Stimulated activated CD4-positive, alpha-beta T cell treated with anti-CD3 and anti-CD28 coated beads, Interleukin-4, amount 100 ng/mL, for 48 hours (primary cell): ENCODE measurements around the gene MSLN.

Source experiments
- DNase-seq, 2 donors: peaks; one replicate each; pipeline ENCODE4 v3.0.0-alpha.2; 2020; ENCODE audit warnings: low read depth in 2 of 2

Gene MSLN

GRCh38 chr16:759110-759910 is 1.2 kb upstream of the MSLN start:
- no peak for DNase-seq

GRCh38 chr16:760065-760464 is 469 bp upstream of the MSLN start:
- no peak for DNase-seq

DNA sequence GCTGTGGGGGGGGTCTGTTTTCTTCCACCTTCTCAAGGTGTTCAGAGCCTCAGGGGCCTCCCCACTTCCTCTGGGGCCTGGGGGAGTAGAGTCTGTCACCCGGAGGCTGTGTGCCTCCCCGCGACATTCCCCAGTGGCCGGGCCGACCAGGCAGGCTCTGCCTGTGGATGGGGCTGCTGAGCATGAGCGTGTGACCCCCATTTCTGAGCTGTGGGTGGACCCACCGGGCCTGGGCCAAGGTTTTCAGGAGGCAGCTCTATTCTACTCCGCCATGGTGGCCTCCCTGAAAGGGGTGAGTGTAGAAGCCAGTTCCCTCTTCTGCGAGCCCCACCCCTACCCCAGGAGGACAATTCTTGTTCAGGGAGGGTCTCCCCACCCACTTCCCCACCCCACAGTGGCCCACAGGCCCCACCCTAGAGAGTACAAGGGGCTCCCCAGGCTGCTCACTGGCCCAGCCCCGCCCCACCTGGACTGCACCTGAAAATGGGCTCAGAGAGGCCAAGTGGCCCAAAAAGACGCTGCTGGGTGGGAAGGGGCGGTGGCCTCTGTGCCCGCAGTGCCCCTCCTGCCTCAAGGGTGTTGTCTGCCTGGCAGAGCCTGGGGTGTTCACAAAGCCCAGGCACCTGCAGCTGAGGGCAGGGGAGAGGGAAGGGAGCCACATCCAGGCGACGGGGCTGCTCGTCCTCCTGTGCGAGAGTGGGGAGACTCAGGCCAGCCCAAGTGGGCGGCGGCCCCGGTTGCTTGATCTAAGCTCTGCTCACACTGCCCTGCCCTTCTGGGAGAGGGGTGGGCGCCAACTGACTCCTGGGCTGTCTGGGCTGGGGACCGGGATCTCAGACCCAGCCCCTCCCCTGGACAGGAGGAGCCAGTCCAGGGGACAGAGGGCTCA is 1.3 kb downstream of the MSLN start:
- no peak for DNase-seq

GRCh38 chr16:762595-763268 is 2.2 kb downstream of the MSLN start:
- DNase-seq = no peak

GRCh38 chr16:763369-764183 is 3.0 kb downstream of the MSLN start:
- no peak for DNase-seq

DNA sequence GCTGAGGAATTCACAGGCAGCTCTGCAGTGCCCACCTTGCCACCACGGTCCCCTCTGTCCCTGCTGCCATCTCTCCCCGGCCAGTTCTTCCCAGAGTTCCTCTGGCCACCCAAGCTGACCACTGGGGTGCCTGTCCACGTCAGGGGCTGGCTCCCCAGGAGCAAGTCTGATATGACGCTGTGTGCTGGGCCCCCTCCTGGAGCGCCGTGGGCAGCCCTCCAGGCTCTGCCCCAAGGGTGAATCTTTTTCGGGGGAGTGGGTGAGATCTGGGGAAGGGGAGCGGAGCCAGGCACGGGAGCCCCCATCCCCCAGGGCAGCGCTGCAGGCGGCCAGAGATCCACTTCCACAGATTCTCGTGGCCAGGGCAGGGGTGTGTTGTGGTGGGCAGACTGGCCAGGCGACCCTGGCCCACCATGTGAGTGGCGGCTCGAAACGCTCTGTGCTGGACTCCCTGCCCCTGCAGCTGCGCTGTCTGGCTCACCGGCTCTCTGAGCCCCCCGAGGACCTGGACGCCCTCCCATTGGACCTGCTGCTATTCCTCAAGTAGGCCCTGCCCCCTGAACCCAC is 3.7 kb downstream of the MSLN start:
- DNase-seq = no peak

DNA sequence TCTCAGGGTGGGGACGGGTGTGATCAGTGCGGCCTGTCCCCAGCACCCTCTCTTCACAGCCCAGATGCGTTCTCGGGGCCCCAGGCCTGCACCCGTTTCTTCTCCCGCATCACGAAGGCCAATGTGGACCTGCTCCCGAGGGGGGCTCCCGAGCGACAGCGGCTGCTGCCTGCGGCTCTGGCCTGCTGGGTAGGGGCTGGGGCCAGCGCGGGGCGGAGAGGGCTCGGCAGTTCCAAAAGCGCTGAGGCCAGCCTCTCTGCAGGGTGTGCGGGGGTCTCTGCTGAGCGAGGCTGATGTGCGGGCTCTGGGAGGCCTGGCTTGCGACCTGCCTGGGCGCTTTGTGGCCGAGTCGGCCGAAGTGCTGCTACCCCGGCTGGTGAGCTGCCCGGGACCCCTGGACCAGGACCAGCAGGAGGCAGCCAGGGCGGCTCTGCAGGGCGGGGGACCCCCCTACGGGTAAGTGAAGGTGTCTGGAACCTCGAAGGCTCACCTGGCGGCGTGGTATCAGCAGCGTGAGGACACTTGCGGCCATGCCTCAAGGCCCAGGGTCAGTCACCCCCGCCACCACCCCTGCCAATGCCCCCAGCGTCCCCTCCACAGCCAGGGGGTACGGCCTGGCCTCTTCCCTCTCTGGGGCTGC is 4.4 kb downstream of the MSLN start:
- DNase-seq = no peak

- DNase-seq = no peak
Observed at GRCh38 chr16:765488-765865, 4.9 kb downstream of the MSLN start.

DNA sequence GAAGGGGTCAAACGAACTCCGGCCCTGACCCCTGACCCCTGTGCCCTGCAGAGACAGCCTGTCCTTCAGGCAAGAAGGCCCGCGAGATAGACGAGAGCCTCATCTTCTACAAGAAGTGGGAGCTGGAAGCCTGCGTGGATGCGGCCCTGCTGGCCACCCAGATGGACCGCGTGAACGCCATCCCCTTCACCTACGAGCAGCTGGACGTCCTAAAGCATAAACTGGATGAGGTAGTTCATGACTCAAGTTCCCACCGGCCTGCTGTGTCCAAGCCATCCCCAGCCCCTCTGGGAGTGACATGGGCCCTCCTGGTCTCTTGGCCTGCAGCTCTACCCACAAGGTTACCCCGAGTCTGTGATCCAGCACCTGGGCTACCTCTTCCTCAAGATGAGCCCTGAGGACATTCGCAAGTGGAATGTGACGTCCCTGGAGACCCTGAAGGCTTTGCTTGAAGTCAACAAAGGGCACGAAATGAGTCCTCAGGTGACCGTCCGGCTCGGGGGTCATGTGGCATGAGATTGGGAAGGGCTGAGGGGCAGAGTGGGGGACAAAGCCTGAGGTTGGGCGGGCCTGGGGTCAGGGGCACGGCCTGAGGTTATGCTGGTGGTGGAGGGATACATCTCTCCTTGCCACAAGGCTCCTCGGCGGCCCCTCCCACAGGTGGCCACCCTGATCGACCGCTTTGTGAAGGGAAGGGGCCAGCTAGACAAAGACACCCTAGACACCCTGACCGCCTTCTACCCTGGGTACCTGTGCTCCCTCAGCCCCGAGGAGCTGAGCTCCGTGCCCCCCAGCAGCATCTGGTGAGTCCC is 5.7 kb downstream of the MSLN start:
- no peak for DNase-seq

DNA sequence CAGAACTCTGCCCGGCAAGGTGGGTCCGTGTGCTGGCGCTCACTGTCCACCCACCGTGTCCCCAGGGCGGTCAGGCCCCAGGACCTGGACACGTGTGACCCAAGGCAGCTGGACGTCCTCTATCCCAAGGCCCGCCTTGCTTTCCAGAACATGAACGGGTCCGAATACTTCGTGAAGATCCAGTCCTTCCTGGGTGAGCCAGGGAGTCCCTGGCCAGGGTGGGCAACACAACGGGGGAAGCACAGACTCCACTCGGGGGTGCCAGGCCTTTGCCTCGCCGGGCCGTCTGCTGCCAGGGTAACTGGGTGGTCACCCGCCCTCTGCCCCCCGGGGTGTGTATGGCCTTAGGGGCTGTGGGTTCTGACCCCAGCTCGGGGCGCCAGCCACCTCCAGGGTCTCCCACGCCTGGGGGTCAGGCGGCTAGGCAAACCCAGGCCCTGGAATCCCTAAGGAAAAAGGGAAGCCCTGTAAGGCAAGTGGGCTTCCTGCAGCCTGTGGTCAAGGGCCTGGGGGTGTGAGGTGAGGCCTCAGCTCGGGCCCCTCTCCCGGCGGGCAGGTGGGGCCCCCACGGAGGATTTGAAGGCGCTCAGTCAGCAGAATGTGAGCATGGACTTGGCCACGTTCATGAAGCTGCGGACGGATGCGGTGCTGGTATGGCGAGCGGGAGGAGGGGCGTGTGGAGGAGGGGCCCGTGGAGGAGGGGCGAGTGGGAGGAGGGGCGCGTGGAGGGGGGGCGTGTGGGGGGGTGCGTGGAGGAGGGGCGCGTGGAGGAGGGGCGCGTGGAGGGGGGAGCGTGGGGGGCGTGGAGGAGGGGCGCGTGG is 6.5 kb downstream of the MSLN start:
- DNase-seq = no peak

DNA sequence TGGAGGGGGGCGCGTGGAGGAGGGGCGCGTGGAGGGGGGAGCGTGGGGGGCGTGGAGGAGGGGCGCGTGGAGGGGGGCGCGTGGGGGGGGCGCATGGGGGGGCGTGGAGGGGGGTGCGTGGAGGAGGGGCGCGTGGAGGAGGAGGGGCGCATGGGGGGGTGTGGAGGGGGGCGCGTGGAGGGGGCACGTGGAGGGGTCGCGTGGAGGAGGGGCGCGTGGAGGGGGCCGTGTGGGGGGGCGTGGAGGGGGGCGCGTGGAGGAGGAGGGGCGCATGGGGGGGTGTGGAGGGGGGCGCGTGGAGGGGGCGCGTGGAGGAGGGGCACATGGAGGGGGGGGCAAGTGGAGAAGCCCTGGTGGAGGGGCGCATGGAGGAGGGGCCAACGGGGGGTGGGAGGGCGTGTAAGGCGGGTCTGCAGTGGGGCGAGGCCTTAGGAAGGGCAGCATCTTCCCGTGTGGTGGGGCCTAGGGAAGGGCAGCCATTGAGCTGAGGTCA is 7.3 kb downstream of the MSLN start:
- no peak for DNase-seq

- DNase-seq = no peak
Observed at GRCh38 chr16:768428-768827, 7.9 kb downstream of the MSLN start.

- no peak for DNase-seq
Observed at GRCh38 chr16:769184-769784, 8.8 kb downstream of the MSLN start.

- no peak for DNase-seq
Observed at GRCh38 chr16:769934-770333, 9.4 kb downstream of the MSLN start.

DNA sequence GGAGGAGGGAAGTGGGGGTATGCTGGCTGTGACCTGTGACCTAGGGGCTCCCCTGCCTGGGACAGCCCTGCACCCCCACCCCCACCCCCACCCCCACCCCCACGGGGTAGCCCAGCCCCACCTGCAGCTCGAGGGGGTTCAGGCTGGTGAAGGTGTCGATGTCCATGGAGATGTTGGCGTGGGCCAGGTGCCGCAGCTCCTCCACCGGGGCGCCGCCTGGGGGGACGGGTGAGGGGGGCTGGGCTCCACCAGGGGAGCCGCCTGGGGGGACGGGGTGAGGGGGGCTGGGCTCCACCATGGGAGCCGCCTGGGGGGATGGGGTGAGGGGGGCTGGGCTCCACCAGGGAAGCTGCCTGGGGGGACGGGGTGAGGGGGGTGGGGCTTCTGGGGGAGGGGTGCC is 9.9 kb downstream of the MSLN start:
- no peak for DNase-seq

DNA sequence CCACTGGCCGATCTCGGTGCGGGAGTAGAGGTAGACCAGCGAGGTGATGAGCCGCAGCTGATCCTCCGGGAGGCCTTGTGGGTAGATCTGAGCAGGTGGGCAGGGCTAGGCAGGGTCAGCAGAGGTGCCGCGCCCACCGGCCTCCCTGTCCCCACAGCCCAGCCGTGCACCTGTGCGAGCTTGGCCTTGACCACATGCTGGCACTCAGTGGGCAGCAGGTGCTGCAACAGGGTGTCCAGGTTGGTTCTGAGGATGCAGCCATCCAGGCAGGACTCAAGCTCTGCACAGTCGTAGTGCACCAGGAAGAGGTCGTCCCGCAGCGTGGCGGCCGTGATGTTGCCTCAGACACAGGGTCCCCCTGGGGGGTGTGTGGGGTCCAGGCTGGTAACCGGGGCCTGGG is 12.4 kb downstream of the MSLN start:
- DNase-seq = no peak

DNA sequence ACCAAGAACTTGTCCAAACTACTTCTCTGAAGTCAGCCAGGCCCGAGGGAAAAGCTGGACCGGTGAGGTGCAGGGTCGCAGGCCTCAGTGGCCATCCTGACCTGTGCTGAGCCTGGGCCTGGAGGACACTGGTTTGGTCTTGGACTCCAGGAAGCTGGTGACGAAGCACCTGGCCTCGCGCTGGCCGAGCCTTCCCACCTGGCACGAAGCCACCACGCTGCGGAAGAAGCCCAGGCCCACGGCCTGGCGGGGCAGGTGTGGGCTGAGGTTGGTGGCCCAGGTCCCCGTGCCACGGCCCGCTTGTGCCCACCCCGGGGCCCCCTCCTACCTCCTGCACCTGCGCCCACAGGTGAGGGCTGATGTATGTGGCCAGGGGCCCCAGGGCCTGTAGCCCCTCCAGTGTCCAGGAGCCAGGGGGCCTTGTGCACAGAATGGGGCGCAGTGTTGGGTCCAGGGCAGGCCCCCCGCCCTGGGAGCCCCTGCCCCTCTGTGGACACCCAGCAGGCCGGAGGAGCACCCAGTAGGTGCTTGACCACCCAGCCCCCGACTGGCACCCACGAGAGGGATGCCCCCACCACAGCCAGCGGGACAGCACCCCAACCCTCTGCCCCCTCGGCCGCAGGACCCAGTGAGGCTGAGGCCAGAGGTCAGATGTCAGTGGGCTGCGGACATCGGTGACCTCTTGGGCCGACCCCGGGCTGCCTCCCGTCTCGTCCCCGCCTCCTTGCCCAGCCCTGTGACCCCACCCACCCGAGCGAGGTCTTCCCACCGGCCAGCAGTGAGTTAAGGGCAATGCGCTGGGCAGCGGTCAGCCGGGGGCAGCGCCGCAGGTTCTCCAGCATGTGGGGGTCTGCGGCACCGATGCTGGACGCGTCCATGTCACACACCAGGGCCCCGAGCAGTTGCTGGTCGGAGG is 13.8 kb downstream of the MSLN start:
- no peak for DNase-seq
